Naive B cell (primary cell): ENCODE results near the gene H19. TPM values are rescaled to one million over a fixed set of nuclear protein-coding genes. Genes with fewer than 3 reads are reported as not detected.

Experiments
- ATAC-seq, 2 donors: fragments of 150-1000 bp; cut with Tn5 transposase; 2 replicates each; pipeline ENCODE4 v1.10.0; 2021; ENCODE audit warnings: low read depth in 2 of 2, mild to moderate bottlenecking in 2 of 2, moderate library complexity in 2 of 2
- DNase-seq: peaks from one replicate; pipeline ENCODE4 v3.0.0; 2022
- H3K27ac Mint-ChIP-seq, 6 donors: one replicate each; pipeline ENCODE4 v1.8.0; 2020 to 2022; ENCODE audit warnings: mild to moderate bottlenecking in 6 of 6, mixed read lengths in 6 of 6, moderate library complexity in 5 of 6, inconsistent platforms in 2 of 6
- H3K27me3 Mint-ChIP-seq, 3 donors: one replicate each; pipeline ENCODE4 v1.8.0; 2021 to 2022; ENCODE audit warnings: mixed read lengths in 3 of 3, mild to moderate bottlenecking in 1 of 3
- H3K36me3 Mint-ChIP-seq, 2 donors: one replicate each; pipeline ENCODE4 v1.8.0; 2020 to 2022; ENCODE audit warnings: mixed read lengths in 2 of 2, inconsistent platforms in 1 of 2, mild to moderate bottlenecking in 1 of 2
- H3K4me1 Mint-ChIP-seq, 3 donors: one replicate each; pipeline ENCODE4 v1.8.0; 2020 to 2022; ENCODE audit warnings: mixed read lengths in 3 of 3, inconsistent platforms in 1 of 3, mild to moderate bottlenecking in 1 of 3, moderate library complexity in 1 of 3
- H3K4me3 Mint-ChIP-seq, 8 donors: one replicate each; pipeline ENCODE4 v1.8.0; 2020 to 2022; ENCODE audit warnings: mild to moderate bottlenecking in 8 of 8, mixed read lengths in 8 of 8, moderate library complexity in 8 of 8, inconsistent platforms in 2 of 8
- H3K9me3 Mint-ChIP-seq, 7 donors: one replicate each; pipeline ENCODE4 v1.8.0; 2020 to 2022; ENCODE audit warnings: mixed read lengths in 7 of 7, mild to moderate bottlenecking in 5 of 7, inconsistent platforms in 2 of 7, moderate library complexity in 1 of 7
- polyA plus RNA-seq, 6 donors: library from polyadenylated mRNA; unstranded; fragments of 300-500 nt; fragmentation: Illumina TruSeq; gene quantifications; one replicate each; pipeline ENCODE4 v1.2.3, GENCODE V29; 2021; ENCODE audit warnings: low read depth in 6 of 6

H19 gene
- polyA plus RNA-seq, 6 donors from 2014 or later: not detected

- Mint-ChIP-seq H3K36me3 (no peaks in the 10 kb centered on the region), H3K9me3 (no peaks in the 10 kb centered on the region), H3K4me3 (no peak overlapping the region), H3K27ac (no peak overlapping the region), H3K27me3 (no peaks in the 10 kb centered on the region), H3K4me1 (no peaks in the 10 kb centered on the region)
- DNase-seq (no peak), ATAC-seq (no peak)
Observed at GRCh38 chr11:1949302-1949701, 48.3 kb downstream of the H19 start.

GRCh38 chr11:1948389-1948788 is 49.3 kb downstream of the H19 start:
- no peak for DNase-seq
- ATAC-seq: no peak
- H3K36me3 Mint-ChIP-seq: no peaks in the 10 kb centered on the region
- H3K27ac Mint-ChIP-seq: no peak overlapping the region
- H3K4me1 Mint-ChIP-seq: no peaks in the 10 kb centered on the region
- no peaks in the 10 kb centered on the region for H3K27me3 Mint-ChIP-seq
- H3K4me3 Mint-ChIP-seq: no peak overlapping the region
- no peaks in the 10 kb centered on the region for H3K9me3 Mint-ChIP-seq

GRCh38 chr11:1947592-1948237 is 49.9 kb downstream of the H19 start:
- ATAC-seq: peak; percentile 13 to 24
- H3K27ac Mint-ChIP-seq: no peak overlapping the region
- no peaks in the 10 kb centered on the region for H3K36me3 Mint-ChIP-seq
- H3K4me1 Mint-ChIP-seq: no peaks in the 10 kb centered on the region
- H3K4me3 Mint-ChIP-seq: no peak overlapping the region
- no peak for DNase-seq
- H3K9me3 Mint-ChIP-seq: no peaks in the 10 kb centered on the region
- no peaks in the 10 kb centered on the region for H3K27me3 Mint-ChIP-seq

- Mint-ChIP-seq H3K4me3 (no peak within 1 kb of the TSS), H3K27ac (no peak within 1 kb of the TSS), H3K36me3 (no peaks in the 10 kb centered on the region), H3K27me3 (no peaks in the 10 kb centered on the region), H3K4me1 (no peaks in the 10 kb centered on the region), H3K9me3 (no peaks in the 10 kb centered on the region)
- ATAC-seq (peak; percentile 82 to 92), DNase-seq (no peak)
Observed at GRCh38 chr11:1946812-1947484, 50.7 kb downstream of the H19 start, which contains the start of gene MRPL23. Gene MRPL23 (plus strand): TSS chr11:1947332. CDS start chr11:1947363, 31 bp downstream.

Other genes starting within 250 kb of the H19 start
- not detected for gene IFITM10, start 247.2 kb downstream of the H19 start, polyA plus RNA-seq
- 10 to 100 TPM; 40.6 to 59.5 (median 51.8) TPM for gene CTSD, start 233.9 kb downstream of the H19 start, polyA plus RNA-seq
- gene SYT8, start 162.9 kb downstream of the H19 start, polyA plus RNA-seq: not detected
- 10 to 100 TPM in 2 of 6 donors, 1 to 10 TPM in 4; 3.9 to 12.2 (median 7.2) TPM for gene TNNI2, start 158.9 kb downstream of the H19 start, polyA plus RNA-seq
- gene LSP1, start 144.8 kb downstream of the H19 start, polyA plus RNA-seq: 100 to 1,000 TPM; 342 to 587 (median 422) TPM
- gene PRR33, start 105.9 kb downstream of the H19 start, polyA plus RNA-seq: under 1 TPM in 4 of 6 donors, not detected in 2; 0.08 to 0.44 (median 0.16) TPM
- under 1 TPM in 2 of 6 donors, not detected in 4; 0.43 to 0.92 TPM for gene TNNT3, start 78.1 kb downstream of the H19 start, polyA plus RNA-seq
- gene MRPL23, start 50.5 kb downstream of the H19 start, polyA plus RNA-seq: 10 to 100 TPM; 14.0 to 62.7 (median 34.9) TPM
- not detected for gene IGF2, start 141.5 kb upstream of the H19 start, polyA plus RNA-seq
- not detected for gene INS, start 163.4 kb upstream of the H19 start, polyA plus RNA-seq
- gene TH, start 174.0 kb upstream of the H19 start, polyA plus RNA-seq: not detected